ENCODE data around the gene CRYGC.

CRYGC gene

GRCh38 chr2:208090420-208090819 lies 39.2 kb downstream of the CRYGC start:
- DNase-seq (ENCODE audit: low spot score): no peak

GRCh38 chr2:208086029-208086428 lies 43.6 kb downstream of the CRYGC start:
- H3K9me3 ChIP-seq (replicated peaks in 1 of 2; ENCODE audit: control insufficient read depth in 2 of 2, insufficient read depth in 1 of 2, low read depth in 1 of 2, low read length in 2 of 2): no peaks in the 10 kb centered on the region
- no peak overlapping the region for H3K9ac ChIP-seq (ENCODE audit: low read depth, low read length, poor library complexity)
- no peak overlapping the region for H4K91ac ChIP-seq (ENCODE audit: low read depth, low read length, poor library complexity)
- DNase-seq (ENCODE audit: low spot score): no peak
- H3K79me1 ChIP-seq (ENCODE audit: low read depth, low read length): no peaks in the 10 kb centered on the region
- H3K4ac ChIP-seq (ENCODE audit: low read length): no peak overlapping the region
- no peak overlapping the region for H3K4me3 ChIP-seq (ENCODE audit: low read length in 2 of 2)
- H2AK5ac ChIP-seq (ENCODE audit: low read depth, low read length): no peak overlapping the region
- no peak overlapping the region for H3K23ac ChIP-seq (ENCODE audit: low read depth, low read length, poor library complexity)
- H3K18ac ChIP-seq (ENCODE audit: low read length): no peak overlapping the region
- no peak overlapping the region for H3K14ac ChIP-seq (ENCODE audit: low read length)
- no peak overlapping the region for H3K27ac ChIP-seq (replicated peaks; ENCODE audit: low read length)
- H2BK5ac ChIP-seq (ENCODE audit: low read length): no peak overlapping the region
- no peak overlapping the region for H2BK12ac ChIP-seq (ENCODE audit: low read length)
- no peak overlapping the region for H2BK120ac ChIP-seq (ENCODE audit: low read depth, low read length)
- H3K27me3 ChIP-seq (ENCODE audit: control insufficient read depth in 3 of 3, insufficient read depth in 3 of 3, low read depth in 1 of 3, low read length in 3 of 3): no peaks in the 10 kb centered on the region
- no peaks in the 10 kb centered on the region for H3K4me1 ChIP-seq (ENCODE audit: control insufficient read depth in 2 of 2, insufficient read depth in 1 of 2, low read depth in 1 of 2, low read length in 2 of 2)
- no peaks in the 10 kb centered on the region for H3K36me3 ChIP-seq (replicated peaks in 1 of 2; ENCODE audit: control insufficient read depth in 2 of 2, insufficient read depth in 2 of 2, low read length in 2 of 2)
- H2AFZ ChIP-seq (ENCODE audit: low read length): no peak overlapping the region
- no peak overlapping the region for H4K8ac ChIP-seq (ENCODE audit: low read depth, low read length)
- no peak overlapping the region for H3K4me2 ChIP-seq (ENCODE audit: insufficient read depth, low read length, poor library complexity, severe bottlenecking)
- no CpG with 5 or more reads among the region's 1 CpG for WGBS, 2 donors (ENCODE audit: extremely low coverage in 2 of 2, insufficient read length in 2 of 2, insufficient replicate concordance in 1 of 2)
- H2BK15ac ChIP-seq (ENCODE audit: low read length): no peak overlapping the region

More at GRCh38 chr2:208090420-208090819, 39.2 kb downstream of the CRYGC start:
- Histone ChIP-seq H3K4ac (ENCODE audit: low read length) (no peak overlapping the region), H2AFZ (ENCODE audit: low read length) (no peak overlapping the region), H3K36me3 (replicated peaks in 1 of 2; ENCODE audit: control insufficient read depth in 2 of 2, insufficient read depth in 2 of 2, low read length in 2 of 2) (no peaks in the 10 kb centered on the region), H2BK15ac (ENCODE audit: low read length) (no peak overlapping the region), H3K79me1 (ENCODE audit: low read depth, low read length) (no peaks in the 10 kb centered on the region), H3K9me3 (replicated peaks in 1 of 2; ENCODE audit: control insufficient read depth in 2 of 2, insufficient read depth in 1 of 2, low read depth in 1 of 2, low read length in 2 of 2) (peaks cover 0 to 2% of the 10 kb centered on the region in 2 donors), H2BK12ac (ENCODE audit: low read length) (no peak overlapping the region), H3K14ac (ENCODE audit: low read length) (no peak overlapping the region), H4K91ac (ENCODE audit: low read depth, low read length, poor library complexity) (no peak overlapping the region), H2BK5ac (ENCODE audit: low read length) (no peak overlapping the region), H2AK5ac (ENCODE audit: low read depth, low read length) (no peak overlapping the region), H3K23ac (ENCODE audit: low read depth, low read length, poor library complexity) (no peak overlapping the region), H3K27me3 (ENCODE audit: control insufficient read depth in 3 of 3, insufficient read depth in 3 of 3, low read depth in 1 of 3, low read length in 3 of 3) (no peaks in the 10 kb centered on the region), H3K27ac (replicated peaks; ENCODE audit: low read length) (no peak overlapping the region), H3K9ac (ENCODE audit: low read depth, low read length, poor library complexity) (no peak overlapping the region), H3K4me1 (ENCODE audit: control insufficient read depth in 2 of 2, insufficient read depth in 1 of 2, low read depth in 1 of 2, low read length in 2 of 2) (peaks cover 0 to 2% of the 10 kb centered on the region in 2 donors), H3K4me2 (ENCODE audit: insufficient read depth, low read length, poor library complexity, severe bottlenecking) (no peak overlapping the region), H2BK120ac (ENCODE audit: low read depth, low read length) (no peak overlapping the region), H3K18ac (ENCODE audit: low read length) (no peak overlapping the region), H3K4me3 (ENCODE audit: low read length in 2 of 2) (no peak overlapping the region), H4K8ac (ENCODE audit: low read depth, low read length) (no peak overlapping the region)

- Histone ChIP-seq H4K8ac (ENCODE audit: low read depth, low read length) (no peak overlapping the region), H3K27me3 (ENCODE audit: control insufficient read depth in 3 of 3, insufficient read depth in 3 of 3, low read depth in 1 of 3, low read length in 3 of 3) (no peaks in the 10 kb centered on the region), H3K4me1 (ENCODE audit: control insufficient read depth in 2 of 2, insufficient read depth in 1 of 2, low read depth in 1 of 2, low read length in 2 of 2) (no peaks in the 10 kb centered on the region), H3K14ac (ENCODE audit: low read length) (no peak overlapping the region), H2AFZ (ENCODE audit: low read length) (no peak overlapping the region), H4K91ac (ENCODE audit: low read depth, low read length, poor library complexity) (no peak overlapping the region), H2BK15ac (ENCODE audit: low read length) (no peak overlapping the region), H3K79me1 (ENCODE audit: low read depth, low read length) (no peaks in the 10 kb centered on the region), H3K4me2 (ENCODE audit: insufficient read depth, low read length, poor library complexity, severe bottlenecking) (no peak overlapping the region), H3K36me3 (replicated peaks in 1 of 2; ENCODE audit: control insufficient read depth in 2 of 2, insufficient read depth in 2 of 2, low read length in 2 of 2) (no peaks in the 10 kb centered on the region), H2BK12ac (ENCODE audit: low read length) (no peak overlapping the region), H2AK5ac (ENCODE audit: low read depth, low read length) (no peak overlapping the region), H3K18ac (ENCODE audit: low read length) (no peak overlapping the region), H3K4ac (ENCODE audit: low read length) (no peak overlapping the region), H3K27ac (replicated peaks; ENCODE audit: low read length) (no peak overlapping the region), H3K9ac (ENCODE audit: low read depth, low read length, poor library complexity) (no peak overlapping the region), H3K9me3 (replicated peaks in 1 of 2; ENCODE audit: control insufficient read depth in 2 of 2, insufficient read depth in 1 of 2, low read depth in 1 of 2, low read length in 2 of 2) (peaks cover 0 to 4% of the 10 kb centered on the region in 2 donors), H3K23ac (ENCODE audit: low read depth, low read length, poor library complexity) (no peak overlapping the region), H2BK120ac (ENCODE audit: low read depth, low read length) (no peak overlapping the region), H2BK5ac (ENCODE audit: low read length) (no peak overlapping the region), H3K4me3 (ENCODE audit: low read length in 2 of 2) (no peak overlapping the region)
- no peak for DNase-seq (ENCODE audit: low spot score)
Measured at GRCh38 chr2:208083807-208084206, 45.8 kb downstream of the CRYGC start.

Measured in neuronal stem cell (in vitro differentiated cells).